ENCODE measurements around the gene TOR1AIP1.

DNA sequence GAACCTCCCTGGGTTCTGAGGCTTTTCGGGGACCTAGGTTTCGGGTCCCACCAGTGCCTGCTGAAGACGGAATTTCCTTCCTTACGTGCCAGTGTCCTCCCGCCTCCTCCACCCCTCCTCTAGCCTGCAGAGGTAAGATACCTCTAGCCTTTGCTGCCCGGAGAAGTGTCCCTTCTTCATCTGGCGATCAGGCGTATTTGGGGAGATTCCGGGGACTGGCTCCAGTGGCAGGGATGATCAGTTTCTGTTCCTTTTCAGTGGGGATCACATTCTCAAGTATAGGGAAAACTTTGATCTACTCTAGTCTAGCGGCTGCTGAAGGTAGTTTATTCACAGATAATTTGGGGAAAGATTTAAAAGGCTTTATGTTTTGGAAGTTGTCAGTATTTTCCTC lies 73.2 kb downstream of the TOR1AIP1 start:
- TF ChIP-seq, protein P1, sequence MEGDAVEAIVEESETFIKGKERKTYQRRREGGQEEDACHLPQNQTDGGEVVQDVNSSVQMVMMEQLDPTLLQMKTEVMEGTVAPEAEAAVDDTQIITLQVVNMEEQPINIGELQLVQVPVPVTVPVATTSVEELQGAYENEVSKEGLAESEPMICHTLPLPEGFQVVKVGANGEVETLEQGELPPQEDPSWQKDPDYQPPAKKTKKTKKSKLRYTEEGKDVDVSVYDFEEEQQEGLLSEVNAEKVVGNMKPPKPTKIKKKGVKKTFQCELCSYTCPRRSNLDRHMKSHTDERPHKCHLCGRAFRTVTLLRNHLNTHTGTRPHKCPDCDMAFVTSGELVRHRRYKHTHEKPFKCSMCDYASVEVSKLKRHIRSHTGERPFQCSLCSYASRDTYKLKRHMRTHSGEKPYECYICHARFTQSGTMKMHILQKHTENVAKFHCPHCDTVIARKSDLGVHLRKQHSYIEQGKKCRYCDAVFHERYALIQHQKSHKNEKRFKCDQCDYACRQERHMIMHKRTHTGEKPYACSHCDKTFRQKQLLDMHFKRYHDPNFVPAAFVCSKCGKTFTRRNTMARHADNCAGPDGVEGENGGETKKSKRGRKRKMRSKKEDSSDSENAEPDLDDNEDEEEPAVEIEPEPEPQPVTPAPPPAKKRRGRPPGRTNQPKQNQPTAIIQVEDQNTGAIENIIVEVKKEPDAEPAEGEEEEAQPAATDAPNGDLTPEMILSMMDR (IDR thresholded peaks at IDR 0.05) = peak in 1 of 6 experiments; percentile 11
- TF ChIP-seq POLR2A (IDR thresholded peaks at IDR 0.05) = no peak
